AG04449 (cell line): Measurements from ENCODE around the gene CCDC85C.

Source experiments
- CTCF ChIA-PET: fragments of 350-600 bp; formaldehyde crosslinking; extraction: SDS; loops from one replicate; lab custom pipeline; 2021; ENCODE audit warnings: antibody characterized with exemption; lab: Yijun Ruan, JAX
- POLR2A ChIA-PET: fragments of 400-600, 350-600 bp; formaldehyde crosslinking; extraction: SDS; loops from one replicate; lab custom pipeline; 2020; ENCODE audit warnings: antibody characterized with exemption, inconsistent platforms; lab: Yijun Ruan, JAX
- DNase-seq: peaks from one replicate; pipeline ENCODE4 v3.0.0-alpha.2; 2010; ENCODE audit warnings: low read depth, low spot score
- H3K4me3 ChIP-seq: 2 replicates; pipeline ENCODE4 v1.5.1; 2011; ENCODE audit warnings: low read depth, mild to moderate bottlenecking, control low read depth, low read length
- CTCF ChIP-seq: IDR thresholded peaks from one replicate; pipeline ENCODE4 v1.5.1; 2011; ENCODE audit warnings: mild to moderate bottlenecking, moderate library complexity, low read length, control low read depth, inconsistent platforms; ENCODE audit not compliant: insufficient read depth; ENCODE audit errors: missing control alignments

CCDC85C gene

GRCh38 chr14:99597911-99598600 is 6.0 kb downstream of the CCDC85C start:
- ChIA-PET CTCF (interaction anchor here (1.2 to 1.7 kb wide), 2 partner anchors 30 to 74 kb away, joined by 3 to 5 read pairs; no protein-coding TSS in a partner anchor), POLR2A (no interaction called here)

GRCh38 chr14:99596772-99597171 is 7.2 kb downstream of the CCDC85C start:
- no peak overlapping the region for H3K4me3 ChIP-seq
- no peak for DNase-seq
- ChIA-PET CTCF (interaction anchor here (1.7 kb wide), 1 partner anchor 32 kb away, joined by 5 read pairs; no protein-coding TSS in a partner anchor), POLR2A (no interaction called here)
- TF ChIP-seq CTCF = no peak

More at GRCh38 chr14:99597911-99598600, 6.0 kb downstream of the CCDC85C start:
- no peak overlapping the region for H3K4me3 ChIP-seq
- no peak for DNase-seq
- no peak for TF ChIP-seq CTCF

GRCh38 chr14:99596071-99596627 is 7.9 kb downstream of the CCDC85C start:
- no peak overlapping the region for H3K4me3 ChIP-seq
- TF ChIP-seq CTCF = no peak
- no peak for DNase-seq
- CTCF ChIA-PET = interaction anchor here (1.1 to 1.7 kb wide), 2 partner anchors 30 to 32 kb away, joined by 3 to 5 read pairs; no protein-coding TSS in a partner anchor
- POLR2A ChIA-PET = no interaction called here

- H3K4me3 ChIP-seq = no peak overlapping the region
- TF ChIP-seq CTCF = no peak
- ChIA-PET POLR2A (no interaction called here), CTCF (interaction anchor here (1.1 to 1.8 kb wide), 2 partner anchors 10 to 31 kb away, joined by 3 to 7 read pairs; no protein-coding TSS in a partner anchor)
- no peak for DNase-seq
Observed at GRCh38 chr14:99595524-99595923, 8.5 kb downstream of the CCDC85C start.

GRCh38 chr14:99595034-99595433 is 9.0 kb downstream of the CCDC85C start:
- no peak overlapping the region for H3K4me3 ChIP-seq
- DNase-seq = no peak
- ChIA-PET POLR2A (no interaction called here), CTCF (interaction anchor here (0.8 to 2.1 kb wide), 5 partner anchors 10 to 31 kb away, joined by 3 to 7 read pairs (median 3); no protein-coding TSS in a partner anchor)
- TF ChIP-seq CTCF = no peak
